Stimulated activated CD4-positive, alpha-beta T cell treated with anti-CD3 and anti-CD28 coated beads, Interleukin-4, amount 100 ng/mL, for 24 hours (primary cell): ENCODE results near the gene ZNF786.
A peak's percentile ranks its signal among the peaks of the same experiment; 100 is the strongest.
"Not testable (repeated sequence)": the region's sequence is repeated elsewhere in the genome, so short reads cannot be mapped to it uniquely, and the experiment has no call there.

Experiments used
- DNase-seq: peaks from one replicate; pipeline ENCODE4 v3.0.0-alpha.2; 2020

The ZNF786 gene

DNA sequence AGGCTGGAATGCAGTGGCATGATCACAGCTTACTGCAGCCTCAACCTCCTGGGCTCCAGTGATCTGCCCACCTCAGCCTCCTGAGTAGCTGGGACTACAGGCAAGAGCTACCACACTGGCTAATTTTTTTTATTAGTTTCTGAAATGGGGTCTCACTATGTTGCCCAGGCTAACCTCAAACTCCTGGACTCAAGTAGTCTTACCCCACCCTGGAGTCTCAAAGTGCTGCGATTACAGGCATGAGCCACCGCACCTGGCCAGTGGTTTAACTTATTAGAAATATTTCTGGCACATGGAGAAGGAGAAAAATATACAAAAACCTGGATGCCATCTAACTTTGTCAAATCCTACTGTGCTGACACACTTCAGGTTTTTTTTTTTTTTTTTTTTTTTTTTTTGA lies 15.2 kb downstream of the ZNF786 start:
- no peak for DNase-seq

DNA sequence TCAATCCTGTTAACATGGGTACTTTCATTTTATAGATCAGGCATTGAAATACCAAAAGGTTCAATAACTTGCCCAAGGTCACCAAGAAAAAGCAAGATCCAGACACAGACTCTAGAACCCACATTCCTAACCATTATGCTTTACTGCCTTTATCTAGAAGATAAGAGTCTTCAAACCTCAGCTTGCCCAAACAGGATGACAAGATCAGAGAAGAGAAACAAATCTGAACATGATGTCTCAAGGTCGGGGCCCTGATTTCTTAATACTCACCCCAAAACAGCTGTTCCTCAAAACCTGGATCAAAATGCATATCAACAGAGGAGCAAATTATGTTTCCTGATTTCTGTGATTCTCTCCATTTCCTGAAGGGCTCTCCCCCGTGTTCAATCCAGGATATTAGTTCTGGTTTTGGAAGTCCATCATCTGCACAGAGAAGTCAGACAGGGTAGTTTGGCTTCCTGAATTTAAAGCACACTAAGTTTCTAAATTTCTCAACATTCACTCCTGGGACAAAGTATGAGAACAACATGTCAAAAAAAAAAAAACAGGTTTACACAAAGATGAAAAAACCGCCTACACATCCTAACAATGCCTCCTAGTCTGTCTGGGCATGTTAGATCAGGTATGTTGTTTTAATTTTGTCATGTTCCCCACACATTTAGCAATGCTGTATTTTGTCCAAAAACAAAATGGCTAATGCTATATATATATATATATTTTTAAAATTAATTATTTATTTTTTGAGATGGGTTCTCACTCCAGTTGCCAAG lies 16.2 kb downstream of the ZNF786 start:
- DNase-seq, result no peak

DNA sequence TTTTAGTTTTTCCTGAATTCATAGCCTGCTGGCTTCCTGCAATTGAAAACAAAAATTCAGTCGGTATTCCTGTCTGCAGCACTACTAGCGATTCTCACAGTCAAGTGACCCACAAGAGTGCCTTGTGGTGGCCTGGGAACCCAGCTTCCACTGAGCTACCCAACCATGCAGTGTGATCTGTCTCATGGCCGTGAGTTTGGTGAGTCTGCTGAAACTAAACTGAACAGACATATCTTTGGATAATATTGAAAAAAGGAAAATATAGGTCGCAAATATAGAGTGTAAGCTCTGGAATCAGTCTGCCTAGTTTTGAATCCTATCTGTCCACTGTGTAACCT lies 18.1 kb downstream of the ZNF786 start:
- DNase-seq, result no peak

DNA sequence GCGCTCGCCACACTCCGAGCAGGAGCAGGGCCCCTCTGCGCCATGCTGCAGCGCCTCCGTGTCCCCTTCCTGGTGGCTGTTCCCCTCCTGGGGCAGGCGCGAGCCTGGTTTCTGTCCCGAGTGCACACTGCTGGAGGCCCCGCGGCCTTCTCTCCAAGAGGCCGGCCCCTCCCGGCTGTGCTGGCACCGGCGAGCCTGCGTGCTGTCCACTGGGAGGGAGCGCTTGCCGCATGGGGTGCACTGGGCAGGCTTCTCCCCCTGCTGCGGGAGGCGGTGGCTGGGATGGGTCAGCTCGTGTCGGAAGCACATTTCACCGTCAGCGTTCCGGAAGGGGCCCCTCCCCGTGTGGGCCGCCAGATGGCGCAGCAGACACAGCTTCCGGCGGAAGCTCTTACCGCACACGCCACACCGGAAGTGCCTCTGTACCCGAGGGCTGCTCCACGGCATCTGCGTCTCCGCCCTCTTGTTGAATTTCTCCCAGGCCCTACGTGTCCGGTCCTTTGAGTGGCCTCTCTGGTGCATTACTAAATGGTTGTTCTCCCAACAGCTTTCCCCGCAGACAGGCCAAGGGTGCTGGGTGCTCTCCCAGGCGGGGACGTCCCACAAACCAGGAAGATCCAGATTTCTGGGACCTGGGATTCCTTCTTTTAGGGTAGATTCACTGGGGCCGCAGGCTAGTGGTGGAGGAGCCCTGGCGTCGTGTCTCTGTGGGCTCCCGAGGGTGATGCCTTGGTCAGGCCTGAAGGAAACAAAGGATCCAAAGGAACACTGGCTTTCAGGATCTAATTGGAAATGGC lies 18.7 kb downstream of the ZNF786 start:
- DNase-seq, result peak; percentile 58

DNA sequence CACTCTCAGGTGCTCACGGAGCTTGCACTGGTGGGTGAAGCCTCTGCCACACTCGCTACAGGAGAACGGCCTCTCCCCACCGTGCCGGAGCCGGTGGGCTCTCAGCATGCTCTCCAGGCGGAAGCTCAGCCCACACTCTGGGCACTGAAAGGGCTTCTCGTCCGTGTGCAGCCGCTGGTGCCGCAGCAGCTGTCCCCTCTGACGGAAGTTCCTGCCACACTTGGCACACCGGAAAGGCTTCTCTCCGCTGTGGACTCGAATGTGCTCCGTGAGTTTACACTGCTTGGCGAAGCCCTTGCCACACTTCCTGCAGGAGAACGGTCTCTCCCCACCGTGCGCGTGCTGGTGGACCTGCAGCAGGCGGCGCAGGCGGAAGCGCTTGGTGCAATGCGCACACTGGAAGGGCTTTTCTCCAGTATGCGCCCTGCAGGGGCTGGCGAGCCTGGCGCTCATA lies 19.3 kb downstream of the ZNF786 start:
- no peak for DNase-seq

DNA sequence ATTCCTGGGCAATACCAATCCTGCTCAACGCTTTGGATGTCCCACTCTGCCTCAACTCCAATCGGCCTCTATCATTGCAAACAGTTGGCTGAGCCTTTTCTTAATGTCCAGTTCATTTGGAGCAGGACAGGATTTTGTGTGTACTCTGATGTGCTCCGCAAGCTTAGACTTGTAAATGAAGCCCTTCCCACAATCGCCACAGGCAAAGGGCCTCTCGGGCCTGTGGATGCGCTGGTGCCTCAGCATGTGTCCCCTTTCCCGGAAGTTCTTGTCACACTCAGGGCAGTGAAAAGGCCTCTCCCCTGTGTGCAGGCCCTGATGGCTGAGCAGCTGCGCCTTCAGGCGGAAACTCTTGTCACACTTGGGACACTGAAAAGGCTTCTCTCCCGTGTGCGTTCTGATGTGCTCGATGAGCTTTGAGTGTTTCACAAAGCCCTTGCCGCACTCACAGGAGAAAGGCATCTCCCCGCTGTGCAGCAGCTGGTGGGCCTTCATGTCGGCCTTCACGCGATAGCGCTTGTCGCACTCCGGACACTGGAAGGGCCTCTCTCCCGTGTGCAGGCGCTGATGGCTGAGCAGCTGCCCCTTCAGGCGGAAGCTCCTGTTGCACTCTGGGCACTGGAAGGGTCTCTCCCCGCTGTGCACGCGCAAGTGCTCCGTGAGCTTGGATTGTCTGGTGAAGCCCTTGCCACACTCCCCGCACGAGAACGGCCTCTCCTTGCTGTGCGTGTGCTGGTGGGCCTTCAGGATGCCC lies 20.0 kb downstream of the ZNF786 start:
- DNase-seq, result no peak

DNA sequence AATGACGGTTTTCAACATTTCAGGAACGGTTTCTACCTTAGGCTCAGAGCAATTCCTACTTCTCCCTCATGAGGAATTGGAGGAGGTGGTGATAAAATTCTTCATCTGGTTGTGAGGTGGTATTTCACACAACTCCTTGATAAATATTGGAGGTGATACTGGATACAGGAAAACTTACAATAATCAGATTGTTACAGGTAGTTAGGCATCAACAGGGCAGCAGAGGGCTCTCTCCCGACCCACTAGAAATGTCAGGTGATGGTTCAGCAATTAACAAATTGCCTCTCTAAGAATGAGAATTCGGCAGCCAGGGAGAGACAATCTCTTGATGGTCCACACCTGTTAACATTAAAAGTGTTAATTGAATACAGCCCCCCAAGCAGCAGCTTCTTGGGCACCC lies 22.6 kb downstream of the ZNF786 start:
- DNase-seq, result no peak

DNA sequence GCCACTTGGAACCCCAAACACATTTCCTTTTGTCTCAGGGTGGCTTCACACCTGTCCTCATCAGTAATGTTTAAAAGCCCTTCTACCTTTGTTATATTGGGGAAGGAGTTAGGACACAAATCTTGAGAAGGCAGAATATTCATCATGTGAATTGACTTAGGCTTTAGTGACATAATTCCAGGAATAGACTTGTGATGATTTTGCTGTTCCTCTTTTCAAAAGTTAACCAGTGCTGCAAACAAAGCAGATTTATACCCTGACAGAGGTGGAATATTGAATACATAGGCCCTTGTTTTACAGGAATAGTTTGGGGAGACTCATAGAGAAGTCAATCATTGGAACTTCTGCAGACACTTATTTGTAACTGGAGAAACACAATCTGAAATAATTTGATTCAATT lies 27.0 kb downstream of the ZNF786 start:
- DNase-seq, result no peak

DNA sequence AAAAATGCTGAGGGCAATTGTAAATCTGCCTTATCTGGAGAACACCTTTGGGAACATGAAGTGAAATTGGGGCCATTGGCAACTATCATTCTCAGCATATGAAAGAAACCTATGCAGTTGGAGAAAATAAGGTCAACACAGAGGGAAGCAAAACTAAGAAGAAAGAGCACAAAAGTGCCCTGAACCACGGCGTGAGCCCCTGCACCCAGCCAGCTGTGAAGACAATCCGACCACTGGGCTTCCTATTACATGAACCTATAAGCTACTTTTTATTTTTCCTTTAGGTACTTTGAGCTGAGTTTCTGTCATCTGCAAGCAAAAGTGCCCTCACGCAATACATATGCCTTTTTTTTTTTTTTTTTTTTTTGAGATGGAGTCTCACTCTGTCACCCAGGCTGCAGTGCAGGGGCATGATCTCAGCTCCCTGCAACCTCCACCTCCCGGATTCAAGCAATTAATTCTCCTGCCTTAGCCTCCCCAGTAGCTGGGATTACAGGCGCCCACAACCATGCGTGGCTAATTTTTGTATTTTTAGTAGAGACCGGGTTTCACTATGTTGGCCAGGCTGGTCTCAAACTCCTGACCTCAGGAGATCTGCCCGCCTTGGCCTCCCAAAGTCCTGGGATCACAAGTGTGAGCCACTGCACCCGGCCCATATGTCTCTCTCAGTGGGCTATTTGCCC lies 28.2 kb downstream of the ZNF786 start:
- DNase-seq, result not testable (repeated sequence)

DNA sequence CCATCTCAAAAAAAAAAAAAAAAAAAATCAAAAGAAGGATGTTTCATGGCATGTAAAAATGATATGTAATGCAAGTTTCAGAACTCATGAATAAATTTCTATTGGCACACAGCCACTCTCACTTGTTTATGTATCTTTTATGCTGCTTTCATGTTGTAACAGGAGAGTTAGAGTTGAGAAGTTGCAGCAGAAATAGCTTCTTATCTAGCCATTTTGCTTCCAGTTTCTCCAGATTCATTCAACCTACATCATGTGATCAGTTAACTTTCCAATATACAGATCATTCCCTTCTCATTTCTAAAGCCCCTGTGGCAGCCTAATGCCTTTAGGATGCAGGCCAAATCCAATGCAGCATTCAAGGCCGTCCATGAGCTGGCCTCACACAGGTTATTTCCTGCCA lies 30.4 kb downstream of the ZNF786 start:
- no peak for DNase-seq

DNA sequence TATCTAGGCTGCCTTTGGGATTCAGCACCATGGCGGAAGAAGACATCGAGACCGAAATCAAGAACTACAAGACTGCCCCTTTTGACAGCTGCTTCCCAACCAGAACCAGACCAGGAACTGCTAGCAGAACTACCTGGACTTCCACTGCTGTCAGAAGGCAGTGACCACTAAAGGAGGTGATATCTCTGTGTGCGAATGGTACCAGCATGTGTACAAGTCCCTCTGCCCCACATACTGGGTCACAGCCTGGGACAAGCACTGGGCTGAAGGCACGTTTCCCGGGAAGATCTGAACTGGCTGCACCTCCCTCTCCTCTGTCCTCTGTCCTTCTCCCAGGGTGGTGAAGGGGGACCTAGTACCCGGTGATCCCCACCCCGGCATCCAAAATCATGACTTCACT lies 36.6 kb downstream of the ZNF786 start:
- no peak for DNase-seq

DNA sequence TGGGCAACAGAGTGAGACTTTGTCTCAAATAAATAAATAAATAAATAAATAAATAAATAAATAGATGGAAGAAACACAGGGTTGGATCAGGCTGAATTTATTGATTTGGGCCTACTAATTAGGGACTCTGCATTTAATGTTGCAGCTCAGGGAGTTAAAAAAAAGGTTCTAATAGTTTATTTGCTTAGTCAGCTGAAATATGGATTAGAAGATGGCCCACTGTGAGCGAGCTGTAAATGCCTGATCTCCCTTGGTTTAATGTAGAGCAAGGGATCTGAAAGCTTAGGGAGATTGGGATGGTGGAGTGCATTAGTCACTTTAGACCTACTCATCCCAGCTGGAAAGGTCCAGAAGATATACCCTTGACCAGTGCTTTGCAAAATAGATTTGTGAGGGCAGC lies 37.1 kb downstream of the ZNF786 start:
- no peak for DNase-seq

DNA sequence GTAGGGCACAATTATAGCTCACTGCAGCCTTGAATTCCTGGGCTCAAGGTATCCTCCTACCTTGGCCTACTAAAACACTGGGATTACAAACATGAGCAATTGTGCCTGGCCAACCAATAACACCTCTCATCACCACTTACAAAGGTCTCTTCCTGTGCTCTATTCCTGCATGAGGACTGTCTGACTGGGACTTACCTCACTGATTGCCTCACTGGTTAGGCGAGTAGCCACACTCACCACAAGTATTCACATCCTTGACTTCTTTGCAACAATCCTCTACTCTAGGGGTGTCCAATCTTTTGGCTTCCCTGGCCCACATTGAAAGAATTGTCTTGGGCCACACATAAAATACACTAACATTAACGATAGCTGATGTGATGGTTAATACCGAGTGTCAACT lies 39.6 kb downstream of the ZNF786 start:
- no peak for DNase-seq

DNA sequence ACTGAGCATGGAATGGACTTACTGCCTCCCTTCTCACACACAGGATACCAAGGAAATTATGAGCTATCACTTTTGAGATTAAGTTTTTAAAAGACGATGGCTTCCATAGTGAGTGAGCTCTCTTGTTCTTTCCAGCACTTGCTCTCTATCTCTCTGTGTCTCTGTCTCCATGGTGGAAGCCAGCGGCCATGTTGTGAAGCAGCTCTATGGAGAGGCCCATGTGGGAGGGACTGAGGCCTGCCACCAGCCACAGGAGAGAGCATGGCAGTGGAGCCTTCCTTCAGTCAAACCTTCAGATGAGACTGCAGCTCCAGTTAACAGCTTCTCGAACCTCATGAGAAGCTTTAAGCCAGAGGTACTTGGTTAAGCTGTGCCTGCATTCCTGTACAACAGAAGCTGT lies 41.7 kb downstream of the ZNF786 start:
- DNase-seq, result no peak

DNA sequence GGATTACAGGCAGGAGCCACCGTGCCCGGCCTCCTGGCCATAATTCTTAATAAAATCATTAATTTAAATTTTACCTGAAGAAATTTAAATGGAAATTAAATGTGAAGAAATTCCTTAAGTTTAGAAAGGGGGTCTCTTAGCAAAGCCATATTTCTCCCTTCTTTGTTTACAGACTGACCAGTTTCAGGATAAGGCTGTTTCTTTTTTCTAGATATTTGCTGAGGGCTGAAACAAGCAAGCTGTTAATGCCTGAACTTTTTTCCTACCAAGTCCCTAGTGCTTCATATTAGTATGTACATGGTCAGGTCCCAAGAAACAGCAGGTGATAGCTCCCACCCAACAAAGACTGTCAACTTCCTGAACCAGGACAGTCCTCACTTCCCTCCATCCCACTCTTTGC lies 44.1 kb downstream of the ZNF786 start:
- DNase-seq, result no peak

DNA sequence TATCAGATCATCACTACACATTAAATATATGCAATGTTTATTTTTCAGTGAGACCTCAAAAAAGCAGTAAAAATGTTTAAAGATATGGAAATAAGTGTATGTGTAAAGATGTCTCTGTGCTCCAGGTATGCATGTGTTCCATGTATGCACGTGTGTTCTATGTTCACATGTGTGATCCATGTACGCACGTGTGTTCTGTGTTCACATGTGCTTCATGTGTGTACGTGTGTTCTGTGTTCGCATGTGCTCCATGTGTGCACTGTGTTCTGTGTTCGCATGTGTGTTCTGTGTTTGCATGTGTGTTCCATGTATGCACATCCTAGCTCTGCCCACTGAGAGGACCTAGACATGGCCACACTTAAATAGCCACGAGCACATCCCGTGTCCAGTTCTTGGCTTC lies 46.6 kb downstream of the ZNF786 start:
- no peak for DNase-seq

DNA sequence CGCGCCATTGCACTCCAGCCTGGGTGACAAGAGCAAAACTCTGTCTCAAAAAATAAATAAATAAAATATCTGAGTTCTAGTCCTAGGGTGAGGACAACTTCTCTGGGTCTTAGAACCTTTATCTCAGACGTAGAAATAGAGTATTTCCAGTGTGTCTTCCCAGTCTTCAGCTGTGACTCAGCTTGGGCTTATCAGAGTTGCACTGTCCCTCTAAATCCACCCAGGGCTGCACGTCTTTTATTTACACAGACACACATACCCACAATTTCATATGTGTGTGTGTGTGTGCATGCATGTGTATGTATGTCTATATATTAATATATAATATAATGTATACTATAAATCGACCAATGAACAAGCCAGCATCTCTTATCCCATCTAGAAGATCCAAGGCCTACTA lies 49.2 kb downstream of the ZNF786 start:
- no peak for DNase-seq

DNA sequence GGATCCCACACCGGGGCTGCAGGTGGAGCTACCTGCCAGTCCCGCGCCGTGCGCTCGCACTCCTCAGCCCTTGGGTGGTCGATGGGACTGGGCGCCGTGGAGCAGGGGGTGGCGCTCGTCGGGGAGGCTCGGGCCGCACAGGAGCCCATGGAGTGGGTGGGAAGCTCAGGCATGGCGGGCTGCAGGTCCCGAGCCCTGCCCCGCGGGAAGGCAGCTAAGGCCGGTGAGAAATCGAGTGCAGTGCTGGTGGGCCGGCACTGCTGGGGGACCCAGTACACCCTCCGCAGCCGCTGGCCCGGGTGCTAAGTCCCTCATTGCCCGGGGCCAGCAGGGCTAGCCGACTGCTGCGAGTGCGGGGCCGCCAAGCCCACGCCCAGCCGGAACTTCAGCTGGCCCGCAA lies 51.9 kb downstream of the ZNF786 start:
- DNase-seq, result not testable (repeated sequence)

DNA sequence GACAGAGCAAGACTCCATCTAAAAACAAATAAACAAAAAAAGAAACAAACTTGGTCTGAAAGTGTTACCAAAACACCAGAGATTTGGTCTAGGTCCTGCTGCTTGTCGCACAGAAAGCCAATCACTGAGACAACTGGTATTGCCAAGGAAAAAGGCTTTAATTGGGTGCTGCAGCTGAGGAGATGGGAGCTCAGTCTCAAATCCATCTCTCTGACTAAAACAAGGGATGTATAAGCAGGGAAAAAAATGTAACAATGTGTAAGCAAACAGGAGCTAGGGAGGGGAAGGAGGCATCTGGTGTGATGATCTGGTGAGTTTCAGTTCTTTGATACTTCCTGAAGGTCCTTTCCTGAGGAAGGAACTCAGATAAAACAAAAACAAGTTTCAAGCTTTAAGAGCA lies 53.8 kb downstream of the ZNF786 start:
- DNase-seq, result no peak

DNA sequence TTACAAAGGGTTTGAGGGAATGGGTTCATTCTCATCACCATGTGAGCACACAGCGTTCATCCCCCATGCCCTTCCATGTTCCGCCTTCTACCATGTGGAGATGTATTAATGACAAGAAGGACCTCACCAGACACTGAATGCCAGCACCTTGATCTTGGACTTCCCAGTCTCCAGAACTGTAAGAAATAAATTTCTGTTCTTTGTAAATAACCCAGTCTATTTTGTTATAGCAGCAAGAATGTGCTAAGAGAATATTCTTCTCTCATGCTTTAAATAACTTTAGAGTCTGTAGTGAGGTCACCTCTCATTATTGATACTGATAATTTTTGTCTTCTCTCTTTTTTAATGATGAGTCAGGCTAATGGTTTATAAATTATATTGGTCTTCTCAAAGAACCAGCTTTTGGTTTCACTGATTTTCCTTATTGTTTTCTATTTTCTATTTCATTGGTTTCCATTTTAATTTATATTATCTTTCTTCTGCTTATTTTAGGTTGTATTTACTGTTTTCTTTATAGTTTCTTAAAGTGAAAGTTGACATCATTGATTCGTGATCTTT lies 59.1 kb downstream of the ZNF786 start:
- no peak for DNase-seq

DNA sequence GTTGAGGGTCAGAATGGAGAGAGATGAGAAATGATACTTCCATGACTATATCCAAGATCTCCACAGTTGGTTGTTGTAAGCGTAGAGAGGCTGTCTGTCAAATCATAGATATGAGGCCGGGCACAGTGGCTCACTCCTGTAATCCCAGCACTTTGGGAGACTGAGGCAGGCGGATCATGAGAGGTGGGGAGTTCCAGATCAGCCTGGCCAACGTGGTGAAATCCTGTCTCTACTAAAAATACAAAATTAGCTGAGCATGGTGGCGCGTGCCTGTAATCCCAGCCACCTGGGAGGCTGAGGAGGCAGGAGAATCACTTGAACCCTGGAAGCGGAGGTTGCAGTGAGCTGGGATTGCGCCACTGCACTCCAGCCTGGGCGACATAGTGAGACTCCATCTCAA lies 60.1 kb downstream of the ZNF786 start:
- DNase-seq, result not testable (repeated sequence)

DNA sequence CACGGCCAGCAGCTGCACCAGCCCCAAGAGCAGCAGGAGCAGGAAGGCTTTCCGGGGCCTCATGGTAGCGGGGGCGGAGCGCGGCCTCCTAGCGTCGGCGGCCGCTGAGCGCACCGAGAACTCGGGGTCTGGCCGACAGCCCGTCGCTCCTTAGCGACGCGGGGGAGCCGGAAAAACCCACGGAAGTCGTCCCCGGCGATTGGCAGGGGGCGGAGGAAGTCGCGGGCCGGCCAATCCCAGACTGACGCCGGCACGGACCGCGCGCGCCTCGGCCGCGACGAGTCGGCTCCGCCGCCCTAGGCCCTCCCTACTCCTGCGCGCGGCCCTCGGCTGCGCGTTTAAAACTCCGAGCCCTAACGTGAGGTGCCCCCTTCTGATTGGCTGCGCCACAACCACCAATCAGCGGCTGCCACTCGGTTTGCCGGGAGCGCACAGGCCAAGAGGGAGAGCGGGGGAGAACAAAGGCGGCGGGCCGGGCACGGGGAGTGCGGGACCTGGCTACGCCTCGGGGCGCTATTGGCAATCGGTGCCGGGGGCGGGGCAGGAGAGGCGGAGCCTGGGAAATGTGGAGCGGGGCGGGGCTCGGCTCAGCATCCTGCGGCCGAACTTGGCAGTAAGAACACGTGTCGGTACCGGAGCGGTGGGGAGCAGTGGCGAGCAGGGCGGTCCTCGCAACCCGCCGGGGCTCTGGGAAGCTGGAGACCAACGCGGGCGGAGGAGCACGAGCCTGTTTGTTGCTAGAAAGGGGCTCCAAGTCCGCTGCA lies 62.0 kb downstream of the ZNF786 start, which contains the start of gene PDIA4:
PDIA4 (minus strand) TSS at position 160 of the 764 bp plus-strand sequence; CDS start at position 63, 97 bp downstream.
- DNase-seq, result peak; percentile 100
